HG02970 (cell line): ENCODE results near the gene CAMK2N2.

Experiments used
- ATAC-seq: cut with Tn5 transposase; IDR thresholded peaks from one replicate; pipeline ENCODE4 v1.9.1; 2021; ENCODE audit warnings: mild to moderate bottlenecking, moderate library complexity, moderate number of reproducible peaks; ENCODE audit not compliant: unreplicated experiment, low FRiP score

The CAMK2N2 gene

DNA sequence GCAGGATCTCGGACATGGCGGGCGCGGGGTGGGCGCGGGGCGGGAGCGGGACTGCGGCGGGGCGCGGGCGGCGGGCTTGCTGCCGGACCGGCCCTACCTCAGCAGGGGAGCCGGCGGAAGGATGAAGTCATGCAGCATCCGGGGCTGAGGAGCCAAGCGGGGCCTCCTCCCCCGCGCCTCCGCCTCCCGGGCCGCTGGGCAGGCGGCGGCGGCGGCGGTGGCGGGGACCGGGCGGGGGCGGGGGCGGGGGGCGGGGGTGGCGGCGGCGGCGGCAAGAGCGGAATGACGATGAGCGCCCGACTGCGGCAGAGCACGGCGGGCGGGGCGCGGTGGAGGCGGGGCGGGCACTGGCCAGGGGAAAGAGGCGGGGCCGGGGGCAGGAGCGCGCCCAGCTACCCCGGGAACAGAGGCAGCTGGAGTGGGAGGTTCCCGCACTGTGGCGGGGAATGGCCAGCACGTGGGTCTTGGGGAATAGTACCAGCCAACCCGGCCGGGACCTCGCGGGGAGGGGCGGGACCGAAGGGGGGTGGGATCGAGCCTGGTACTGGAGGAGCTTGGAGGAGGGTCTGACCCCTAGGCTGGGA is at the start of gene CAMK2N2:
Gene CAMK2N2 (minus strand): TSS at position 284 of the 584 bp plus-strand sequence. CDS start 268 bp downstream, at position 16.
- no peak for ATAC-seq

DNA sequence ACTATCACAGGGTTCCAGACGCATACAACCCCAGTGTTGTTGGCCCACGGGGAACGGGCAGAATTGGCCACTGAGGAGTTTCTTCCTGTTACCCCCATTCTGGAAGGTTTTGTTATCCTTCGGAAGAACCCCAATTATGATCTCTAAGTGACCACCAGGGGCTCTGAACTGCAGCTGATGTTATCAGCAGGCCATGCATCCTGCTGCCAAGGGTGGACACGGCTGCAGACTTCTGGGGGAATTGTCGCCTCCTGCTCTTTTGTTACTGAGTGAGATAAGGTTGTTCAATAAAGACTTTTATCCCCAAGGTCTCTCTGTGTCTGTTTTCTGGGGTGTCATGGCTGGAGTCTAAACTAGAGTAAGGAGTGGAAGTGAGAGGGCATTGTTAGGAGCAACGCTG is 47.4 kb upstream of the CAMK2N2 start:
- ATAC-seq, result no peak

DNA sequence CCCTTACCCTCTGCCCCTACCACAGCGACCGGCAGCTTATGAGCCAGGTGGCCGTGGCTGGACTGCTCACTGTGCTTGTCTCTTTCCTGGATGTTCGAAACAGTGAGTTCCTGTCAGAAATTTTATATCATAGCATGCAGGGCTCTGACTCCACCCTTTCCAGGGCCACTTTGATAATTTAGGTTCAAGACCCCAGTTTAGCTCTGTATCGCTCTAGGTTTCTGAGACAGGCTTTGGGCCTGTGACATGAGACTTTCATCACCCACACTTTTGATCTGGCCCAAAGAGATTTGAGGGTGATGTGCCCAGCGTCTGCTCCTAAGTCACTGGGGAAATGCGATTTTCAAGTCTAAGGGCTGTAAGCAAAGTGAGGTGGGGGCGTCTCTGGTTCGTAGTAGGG is 46.6 kb upstream of the CAMK2N2 start:
- no peak for ATAC-seq

DNA sequence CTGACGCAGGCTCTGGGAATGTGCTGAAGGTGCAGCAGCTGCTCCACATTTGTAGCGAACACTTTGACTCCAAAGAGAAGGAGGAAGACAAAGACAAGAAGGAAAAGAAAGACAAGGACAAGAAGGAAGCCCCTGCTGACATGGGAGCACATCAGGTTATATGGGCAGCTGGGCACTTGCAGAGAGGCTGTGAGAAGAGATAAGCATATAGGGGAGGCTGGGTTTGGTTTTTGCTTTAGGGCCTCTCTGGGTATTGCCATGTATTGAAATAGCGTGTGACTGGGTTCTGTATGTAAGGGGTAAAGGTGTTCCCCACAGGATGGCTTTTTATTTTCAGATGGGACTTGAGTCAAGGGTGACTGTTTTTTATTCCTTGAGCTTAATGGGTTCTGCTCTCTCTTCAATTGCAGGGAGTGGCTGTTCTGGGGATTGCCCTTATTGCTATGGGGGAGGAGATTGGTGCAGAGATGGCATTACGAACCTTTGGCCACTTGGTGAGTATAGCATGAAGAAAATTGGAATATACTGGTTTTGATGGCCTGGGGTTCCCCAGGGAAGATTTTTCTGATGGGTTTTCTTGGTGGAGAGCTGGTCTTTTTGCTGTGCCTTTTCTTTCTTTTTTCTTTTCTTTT is 45.1 kb upstream of the CAMK2N2 start:
- ATAC-seq, result no peak

DNA sequence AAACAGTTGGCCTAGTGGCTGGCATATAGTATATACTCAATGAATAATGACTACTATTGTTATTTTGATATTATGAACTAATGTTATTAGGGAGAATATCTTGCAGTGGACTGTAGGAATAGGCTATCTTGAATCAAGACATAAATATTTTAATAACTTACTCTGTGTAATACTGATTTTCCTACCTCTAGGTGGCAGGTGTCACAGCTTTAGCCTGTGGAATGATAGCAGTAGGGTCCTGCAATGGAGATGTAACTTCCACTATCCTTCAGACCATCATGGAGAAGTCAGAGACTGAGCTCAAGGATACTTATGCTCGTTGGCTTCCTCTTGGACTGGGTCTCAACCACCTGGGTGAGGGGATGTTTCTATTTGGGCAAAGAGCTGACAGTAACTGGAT is 44.2 kb upstream of the CAMK2N2 start:
- ATAC-seq, result no peak

DNA sequence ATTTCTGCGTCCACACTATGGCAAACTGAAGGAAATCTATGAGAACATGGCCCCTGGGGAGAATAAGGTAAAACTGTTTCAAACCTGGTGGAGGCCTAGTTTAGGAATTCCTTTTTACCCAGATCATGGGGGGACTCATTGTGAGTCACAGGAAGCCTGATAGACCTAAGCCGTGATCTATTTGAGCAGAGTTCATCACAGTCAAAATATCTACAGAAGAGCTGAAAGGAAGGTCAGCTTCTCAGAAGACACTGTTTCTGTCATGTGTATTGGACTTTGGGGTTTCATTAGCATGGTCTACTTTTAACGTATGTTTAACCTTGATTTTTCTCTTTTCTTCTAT is 39.0 kb upstream of the CAMK2N2 start:
- no peak for ATAC-seq

DNA sequence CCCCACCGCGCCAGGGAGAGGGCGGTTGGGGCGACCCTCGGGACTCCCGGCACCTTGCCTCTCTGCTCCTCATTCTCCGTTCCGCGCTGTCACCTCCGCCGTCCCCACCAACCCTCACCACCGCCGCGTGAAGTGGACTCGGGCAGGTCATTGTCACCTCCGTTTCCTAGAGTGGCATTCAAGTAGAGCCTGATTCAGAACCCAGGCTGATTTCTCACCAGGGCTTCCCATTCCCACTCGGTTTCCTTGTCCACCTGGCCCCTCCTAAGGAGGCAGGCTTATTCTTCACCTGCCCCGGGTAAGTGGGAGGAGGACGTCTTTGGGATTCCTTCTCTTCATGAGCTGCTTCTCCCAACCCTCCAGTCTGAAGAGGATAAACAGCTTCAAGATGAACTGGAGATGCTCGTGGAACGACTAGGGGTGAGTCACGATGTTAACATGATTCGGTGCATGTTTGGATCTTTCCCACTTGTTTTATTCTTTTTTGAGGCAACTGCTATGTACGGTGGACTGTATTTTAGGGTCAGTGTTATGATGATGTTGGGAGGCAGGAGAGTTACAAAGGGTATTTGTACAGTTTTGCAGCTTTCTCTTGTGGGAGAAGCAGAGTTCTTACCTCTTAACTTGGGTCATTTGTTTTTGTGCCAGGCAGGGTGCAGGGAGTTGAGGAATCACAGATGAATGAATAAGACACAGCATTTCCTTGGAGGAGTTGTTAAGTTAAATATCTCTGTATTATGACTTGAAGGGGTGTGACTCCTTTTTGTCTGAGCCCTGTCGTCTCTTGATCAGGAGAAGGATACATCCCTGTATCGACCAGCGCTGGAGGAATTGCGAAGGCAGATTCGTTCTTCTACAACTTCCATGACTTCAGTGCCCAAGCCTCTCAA is 38.4 kb upstream of the CAMK2N2 start:
- ATAC-seq, result no peak

DNA sequence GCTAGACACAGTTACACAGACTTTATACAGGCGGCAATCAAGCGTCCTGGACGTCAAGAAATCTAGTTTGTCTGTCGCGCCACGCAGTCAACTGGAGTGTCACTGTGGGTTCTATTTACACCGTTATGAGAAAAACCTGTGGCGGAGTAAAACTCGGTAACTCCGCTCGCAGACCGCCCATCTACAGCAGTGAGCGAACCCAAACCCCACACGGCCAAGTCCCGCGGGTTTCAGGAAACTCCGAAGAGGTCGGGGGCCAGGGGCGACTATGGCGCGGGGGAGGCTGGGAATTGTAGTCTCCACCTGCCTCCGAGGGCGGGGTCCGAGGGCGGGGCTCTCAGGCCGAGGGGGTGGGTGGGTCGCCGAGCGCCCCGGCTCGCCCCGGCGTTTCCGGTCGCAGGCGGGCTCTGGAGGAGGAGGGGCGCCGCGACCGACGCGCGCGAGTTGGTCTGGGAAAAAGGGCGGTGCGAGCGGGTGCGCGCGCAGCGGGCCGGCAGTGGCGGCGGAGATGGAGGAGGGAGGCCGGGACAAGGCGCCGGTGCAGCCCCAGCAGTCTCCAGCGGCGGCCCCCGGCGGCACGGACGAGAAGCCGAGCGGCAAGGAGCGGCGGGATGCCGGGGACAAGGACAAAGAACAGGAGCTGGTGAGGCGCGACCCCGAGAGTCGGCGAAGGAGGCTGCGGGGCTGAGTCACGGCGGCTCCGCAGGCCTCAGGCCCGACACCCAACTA is 37.6 kb upstream of the CAMK2N2 start, which contains the start of gene PSMD2:
Gene PSMD2 (plus strand): TSS at position 483 of the 729 bp plus-strand sequence. CDS start 26 bp downstream, at position 509.
- peak; percentile 93 for ATAC-seq

DNA sequence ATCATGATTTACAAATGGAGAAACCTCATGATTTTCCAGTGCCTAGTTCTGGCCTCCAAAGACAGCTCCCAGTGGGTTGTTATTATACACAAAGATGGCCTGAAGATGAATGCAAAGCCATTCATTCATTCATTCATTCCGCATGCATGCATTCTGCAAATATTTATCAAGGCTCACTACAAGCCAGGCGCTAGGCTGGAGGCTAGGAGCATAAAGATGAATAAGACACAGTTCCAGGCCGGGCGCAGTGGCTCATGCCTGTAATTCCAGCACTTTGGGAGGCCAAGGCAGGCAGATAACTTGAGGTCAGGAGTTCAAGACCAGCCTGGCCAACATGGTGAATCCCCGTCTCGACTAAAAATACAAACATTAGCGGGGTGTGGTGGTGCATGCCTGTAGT is 35.3 kb upstream of the CAMK2N2 start:
- no peak for ATAC-seq

DNA sequence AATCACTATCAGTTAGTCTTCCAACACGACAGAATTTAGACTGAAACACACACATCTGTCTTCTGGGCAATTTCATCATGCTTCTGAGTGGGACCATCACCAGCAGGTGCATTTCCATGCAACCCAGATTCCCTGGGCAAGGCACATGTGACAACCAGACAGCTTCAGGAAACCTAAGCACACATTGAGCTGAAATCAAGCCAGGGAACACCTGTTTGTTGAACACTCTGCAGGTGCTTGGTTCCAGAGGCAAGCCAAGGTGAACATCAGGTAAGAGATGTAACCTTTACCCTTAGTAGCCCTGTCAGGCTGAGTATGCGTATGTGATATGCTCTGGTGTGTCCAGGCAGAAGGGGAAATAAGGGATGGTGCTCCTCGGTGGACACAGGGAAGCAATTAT is 34.4 kb upstream of the CAMK2N2 start:
- ATAC-seq, result no peak

DNA sequence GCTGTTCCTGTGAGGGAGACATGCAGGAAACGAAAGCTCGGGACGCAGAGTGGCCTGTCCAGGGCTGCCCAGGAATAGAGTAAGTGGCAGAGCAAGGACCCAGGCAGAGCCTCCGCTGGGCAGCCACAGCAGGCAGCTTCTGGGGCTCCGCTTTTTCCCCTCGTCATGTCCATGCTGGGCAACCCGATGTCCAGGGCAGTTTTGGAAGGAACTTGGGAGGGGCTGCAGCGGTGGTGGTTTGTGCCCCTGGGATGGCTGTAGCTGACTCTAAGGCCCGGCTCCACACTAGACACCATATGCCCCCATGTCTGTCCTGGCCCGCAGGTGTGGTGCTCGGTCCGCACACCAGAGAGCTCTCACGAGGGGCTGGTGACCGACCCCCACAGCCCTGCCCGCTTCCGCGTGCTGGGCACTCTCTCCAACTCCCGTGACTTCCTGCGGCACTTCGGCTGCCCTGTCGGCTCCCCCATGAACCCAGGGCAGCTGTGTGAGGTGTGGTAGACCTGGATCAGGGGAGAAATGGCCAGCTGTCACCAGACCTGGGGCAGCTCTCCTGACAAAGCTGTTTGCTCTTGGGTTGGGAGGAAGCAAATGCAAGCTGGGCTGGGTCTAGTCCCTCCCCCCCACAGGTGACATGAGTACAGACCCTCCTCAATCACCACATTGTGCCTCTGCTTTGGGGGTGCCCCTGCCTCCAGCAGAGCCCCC is 30.5 kb upstream of the CAMK2N2 start:
- no peak for ATAC-seq

DNA sequence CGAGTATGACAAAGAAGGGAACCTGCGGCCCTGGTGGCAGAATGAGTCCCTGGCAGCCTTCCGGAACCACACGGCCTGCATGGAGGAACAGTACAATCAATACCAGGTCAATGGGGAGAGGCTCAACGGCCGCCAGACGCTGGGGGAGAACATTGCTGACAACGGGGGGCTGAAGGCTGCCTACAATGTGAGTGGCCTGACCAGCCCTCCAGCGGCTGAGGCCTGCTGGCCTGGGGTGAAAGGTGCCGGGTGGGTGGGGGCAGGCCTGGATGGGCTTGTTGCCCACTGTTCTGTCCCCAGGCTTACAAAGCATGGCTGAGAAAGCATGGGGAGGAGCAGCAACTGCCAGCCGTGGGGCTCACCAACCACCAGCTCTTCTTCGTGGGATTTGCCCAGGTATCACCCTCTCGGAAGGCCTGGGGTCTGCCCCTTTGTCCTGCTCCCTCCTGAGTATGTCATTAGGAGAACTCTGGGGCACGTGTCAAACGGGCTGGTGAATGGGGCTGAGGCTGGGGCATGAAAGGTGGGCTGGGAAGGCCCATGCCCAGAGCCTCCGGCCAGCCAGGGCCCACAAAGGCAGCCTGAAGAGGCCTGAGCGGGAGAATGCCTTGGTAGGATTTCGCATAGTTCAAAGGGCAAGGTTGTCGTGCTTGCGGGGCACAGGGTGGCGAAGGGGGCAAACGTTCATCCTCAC is 29.8 kb upstream of the CAMK2N2 start:
- no peak for ATAC-seq

DNA sequence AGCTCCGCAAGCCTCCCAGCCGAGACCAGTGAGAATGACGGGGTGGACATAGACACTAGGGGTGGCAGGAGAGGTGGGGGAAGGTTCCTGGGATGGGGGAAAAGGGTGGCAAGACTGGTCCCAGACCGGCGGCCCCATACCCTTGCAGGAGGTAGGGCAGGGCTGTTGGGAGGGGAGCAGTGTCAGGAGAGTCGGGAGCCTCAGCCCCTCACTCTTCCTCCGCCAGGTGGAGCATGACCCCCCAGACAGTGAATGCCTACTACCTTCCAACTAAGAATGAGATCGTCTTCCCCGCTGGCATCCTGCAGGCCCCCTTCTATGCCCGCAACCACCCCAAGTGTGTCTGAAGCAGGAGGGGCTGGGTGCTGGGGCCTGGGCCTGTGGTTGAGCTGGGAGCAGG is 29.0 kb upstream of the CAMK2N2 start:
- no peak for ATAC-seq

DNA sequence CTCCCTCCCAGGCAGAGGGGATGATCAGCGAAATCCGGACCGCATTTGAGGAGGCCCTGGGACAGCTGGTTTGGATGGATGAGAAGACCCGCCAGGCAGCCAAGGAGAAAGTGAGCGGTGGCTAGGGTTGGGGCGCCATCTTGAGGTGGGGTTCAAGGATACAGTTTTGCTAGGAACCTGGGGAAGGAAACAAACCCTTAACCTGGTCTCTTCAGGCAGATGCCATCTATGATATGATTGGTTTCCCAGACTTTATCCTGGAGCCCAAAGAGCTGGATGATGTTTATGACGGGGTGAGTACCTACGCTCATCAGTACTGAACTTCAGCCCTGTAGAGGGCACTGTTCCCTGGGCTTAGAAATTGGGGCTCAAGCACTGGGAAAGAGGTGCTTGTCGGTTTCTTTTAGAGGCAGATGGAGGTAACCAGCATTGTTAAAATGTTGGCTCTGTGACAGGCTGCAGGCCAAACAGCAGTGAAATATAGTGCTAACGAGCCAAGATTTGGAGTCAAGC is 28.1 kb upstream of the CAMK2N2 start:
- no peak for ATAC-seq

DNA sequence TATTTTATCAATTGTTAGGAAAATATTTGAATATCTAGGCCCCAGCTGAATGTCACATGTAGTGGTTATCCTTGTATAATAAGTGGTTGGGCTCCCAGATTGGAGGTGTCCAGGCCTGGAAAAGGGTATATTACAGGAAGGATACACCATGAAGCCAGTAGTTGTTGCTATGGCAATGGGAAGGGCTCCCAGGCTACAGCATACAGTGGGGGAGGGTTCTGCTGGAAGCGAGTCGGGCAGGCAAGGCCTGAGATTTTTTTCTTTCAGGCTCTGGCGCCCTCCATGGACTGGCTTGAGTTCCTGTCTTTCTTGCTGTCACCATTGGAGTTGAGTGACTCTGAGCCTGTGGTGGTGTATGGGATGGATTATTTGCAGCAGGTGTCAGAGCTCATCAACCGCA is 23.3 kb upstream of the CAMK2N2 start:
- no peak for ATAC-seq

DNA sequence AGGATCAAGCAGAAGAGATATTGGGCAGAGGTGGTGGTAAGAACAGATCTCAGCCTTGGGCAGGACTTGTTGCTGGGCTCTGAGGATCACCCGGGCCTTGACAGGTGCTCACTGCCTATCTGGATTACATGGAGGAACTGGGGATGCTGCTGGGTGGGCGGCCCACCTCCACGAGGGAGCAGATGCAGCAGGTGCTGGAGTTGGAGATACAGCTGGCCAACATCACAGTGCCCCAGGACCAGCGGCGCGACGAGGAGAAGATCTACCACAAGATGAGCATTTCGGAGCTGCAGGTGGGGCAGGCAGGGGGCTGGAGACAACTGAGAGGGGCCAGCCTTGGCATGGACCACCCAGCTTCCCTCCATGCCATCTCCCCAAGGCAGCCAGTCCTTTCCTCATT is 22.3 kb upstream of the CAMK2N2 start:
- no peak for ATAC-seq

DNA sequence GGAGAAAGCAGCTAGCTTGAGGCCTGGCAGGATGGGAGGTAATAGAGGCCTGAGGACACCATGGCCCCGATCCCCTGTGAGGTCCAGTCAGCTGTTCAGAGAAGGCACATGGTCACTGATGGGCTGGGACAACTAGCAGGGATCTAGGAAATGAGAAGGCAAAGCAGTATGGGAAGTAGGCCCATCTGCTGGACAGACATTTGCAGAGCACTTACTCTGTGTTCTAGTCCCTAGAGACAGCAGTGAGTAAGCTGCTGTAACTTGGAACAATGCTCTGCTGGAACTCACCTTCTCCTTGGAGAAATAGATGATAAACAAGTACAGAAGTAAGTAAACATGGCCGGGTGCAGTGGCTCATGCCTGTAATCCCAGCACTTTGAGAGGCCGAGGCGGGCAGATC is 21.6 kb upstream of the CAMK2N2 start:
- no peak for ATAC-seq

DNA sequence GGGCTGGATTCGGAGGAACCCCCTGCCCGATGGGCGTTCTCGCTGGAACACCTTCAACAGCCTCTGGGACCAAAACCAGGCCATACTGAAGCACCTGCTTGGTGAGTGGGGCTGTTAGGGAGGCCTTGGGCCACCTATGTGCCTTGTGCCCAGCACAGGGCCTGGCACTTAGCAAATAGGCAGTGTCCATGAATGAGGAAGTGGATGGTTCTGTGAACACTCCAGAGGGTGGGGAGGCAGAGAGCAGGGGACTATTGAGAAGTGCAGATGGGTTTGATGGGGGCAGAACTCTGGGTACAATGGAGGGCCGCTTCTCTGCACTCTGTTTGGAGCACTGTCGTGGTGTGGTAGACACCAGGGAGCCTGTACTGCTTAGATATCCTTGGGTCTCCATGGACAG is 16.0 kb upstream of the CAMK2N2 start:
- ATAC-seq, result no peak
